ENCODE data around the gene TAF7L. TPM values are rescaled to one million over a fixed set of nuclear protein-coding genes. Genes with fewer than 3 reads are reported as not detected.
"Not testable (repeated sequence)": the region's sequence is repeated elsewhere in the genome, so short reads cannot be mapped to it uniquely, and the experiment has no call there.

The TAF7L gene
- total and polyA plus RNA-seq, 2 donors from 2014 or later, result 0.30 TPM; not detected in 1

GRCh38 chrX:101303790-101304189, 12.7 kb upstream of the TAF7L start:
- intact Hi-C loops (cut with DNase I), result no loop called here
- Histone ChIP-seq H3K27ac (ENCODE audit: low read depth in 2 of 2, low read length in 2 of 2) (no peak overlapping the region), H3K36me3 (ENCODE audit: control insufficient read depth in 2 of 3, insufficient read depth in 3 of 3, low read length in 3 of 3) (no peaks in the 10 kb centered on the region), H3K9ac (ENCODE audit: low read length in 3 of 3) (no peak overlapping the region), H3K4me3 (ENCODE audit: low read length in 3 of 3) (no peak overlapping the region), H3K4me1 (ENCODE audit: control insufficient read depth in 2 of 3, insufficient read depth in 2 of 3, low read depth in 1 of 3, low read length in 3 of 3) (no peaks in the 10 kb centered on the region), H3K27me3 (ENCODE audit: control insufficient read depth, insufficient read depth, low read length) (no peaks in the 10 kb centered on the region), H3K9me3 (ENCODE audit: control insufficient read depth in 2 of 3, insufficient read depth in 1 of 3, low read length in 3 of 3) (no peaks in the 10 kb centered on the region)
- TF ChIP-seq, protein P1, sequence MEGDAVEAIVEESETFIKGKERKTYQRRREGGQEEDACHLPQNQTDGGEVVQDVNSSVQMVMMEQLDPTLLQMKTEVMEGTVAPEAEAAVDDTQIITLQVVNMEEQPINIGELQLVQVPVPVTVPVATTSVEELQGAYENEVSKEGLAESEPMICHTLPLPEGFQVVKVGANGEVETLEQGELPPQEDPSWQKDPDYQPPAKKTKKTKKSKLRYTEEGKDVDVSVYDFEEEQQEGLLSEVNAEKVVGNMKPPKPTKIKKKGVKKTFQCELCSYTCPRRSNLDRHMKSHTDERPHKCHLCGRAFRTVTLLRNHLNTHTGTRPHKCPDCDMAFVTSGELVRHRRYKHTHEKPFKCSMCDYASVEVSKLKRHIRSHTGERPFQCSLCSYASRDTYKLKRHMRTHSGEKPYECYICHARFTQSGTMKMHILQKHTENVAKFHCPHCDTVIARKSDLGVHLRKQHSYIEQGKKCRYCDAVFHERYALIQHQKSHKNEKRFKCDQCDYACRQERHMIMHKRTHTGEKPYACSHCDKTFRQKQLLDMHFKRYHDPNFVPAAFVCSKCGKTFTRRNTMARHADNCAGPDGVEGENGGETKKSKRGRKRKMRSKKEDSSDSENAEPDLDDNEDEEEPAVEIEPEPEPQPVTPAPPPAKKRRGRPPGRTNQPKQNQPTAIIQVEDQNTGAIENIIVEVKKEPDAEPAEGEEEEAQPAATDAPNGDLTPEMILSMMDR (IDR thresholded peaks at IDR 0.05; ENCODE audit: borderline replicate concordance, extremely low read depth, insufficient read depth), result no peak
- DNase-seq, result no peak
- FAIRE-seq, result no peak

DNA sequence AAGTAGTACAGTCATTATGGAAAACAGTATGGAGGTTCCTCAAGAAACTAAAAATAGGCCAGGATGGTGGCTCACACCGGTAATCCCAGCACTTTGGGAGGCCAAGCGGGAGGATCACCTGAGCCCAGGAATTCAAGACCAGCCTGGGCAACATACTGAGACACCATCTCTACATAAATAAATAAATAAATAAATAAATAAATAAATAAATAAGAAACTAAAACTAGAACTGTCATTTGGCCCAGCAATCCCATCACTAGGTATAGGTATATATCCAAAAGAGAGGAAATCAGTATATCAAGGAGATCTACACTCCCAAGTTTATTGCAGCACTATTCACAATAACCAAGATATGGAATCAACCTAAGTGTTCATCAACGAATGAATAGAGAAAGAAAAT, 4.5 kb upstream of the TAF7L start:
- H3K4me3 ChIP-seq (ENCODE audit: low read length in 3 of 3); H3K9ac ChIP-seq (ENCODE audit: low read length in 3 of 3); H3K36me3 ChIP-seq (ENCODE audit: control insufficient read depth in 2 of 3, insufficient read depth in 3 of 3, low read length in 3 of 3); H3K27me3 ChIP-seq (ENCODE audit: control insufficient read depth, insufficient read depth, low read length); DNase-seq; FAIRE-seq; H3K9me3 ChIP-seq (ENCODE audit: control insufficient read depth in 2 of 3, insufficient read depth in 1 of 3, low read length in 3 of 3); H3K4me1 ChIP-seq (ENCODE audit: control insufficient read depth in 2 of 3, insufficient read depth in 2 of 3, low read depth in 1 of 3, low read length in 3 of 3); intact Hi-C loops (cut with DNase I); H3K27ac ChIP-seq (ENCODE audit: low read depth in 2 of 2, low read length in 2 of 2): not testable (repeated sequence)

- Histone ChIP-seq H3K27ac (ENCODE audit: low read depth in 2 of 2, low read length in 2 of 2) (no peak overlapping the region), H3K27me3 (ENCODE audit: control insufficient read depth, insufficient read depth, low read length) (no peaks in the 10 kb centered on the region), H3K36me3 (ENCODE audit: control insufficient read depth in 2 of 3, insufficient read depth in 3 of 3, low read length in 3 of 3) (no peaks in the 10 kb centered on the region), H3K9me3 (ENCODE audit: control insufficient read depth in 2 of 3, insufficient read depth in 1 of 3, low read length in 3 of 3) (no peaks in the 10 kb centered on the region), H3K4me3 (ENCODE audit: low read length in 3 of 3) (no peak overlapping the region), H3K9ac (ENCODE audit: low read length in 3 of 3) (no peak overlapping the region), H3K4me1 (ENCODE audit: control insufficient read depth in 2 of 3, insufficient read depth in 2 of 3, low read depth in 1 of 3, low read length in 3 of 3) (no peaks in the 10 kb centered on the region)
- TF ChIP-seq, protein P1 (IDR thresholded peaks at IDR 0.05; ENCODE audit: borderline replicate concordance, extremely low read depth, insufficient read depth), result peak; percentile 42
- FAIRE-seq (peak; percentile 97), DNase-seq (peak in 2 of 5 donors; percentile 39 to 55)
- intact Hi-C loops (cut with DNase I), result no loop called here
Observed at GRCh38 chrX:101287402-101287801, 3.7 kb downstream of the TAF7L start.

GRCh38 chrX:101276238-101276637, 14.9 kb downstream of the TAF7L start:
- DNase-seq (no peak), FAIRE-seq (no peak)
- H3K36me3 ChIP-seq (ENCODE audit: control insufficient read depth in 2 of 3, insufficient read depth in 3 of 3, low read length in 3 of 3), result no peaks in the 10 kb centered on the region
- no peaks in the 10 kb centered on the region for H3K4me1 ChIP-seq (ENCODE audit: control insufficient read depth in 2 of 3, insufficient read depth in 2 of 3, low read depth in 1 of 3, low read length in 3 of 3)
- TF ChIP-seq, protein P1 (IDR thresholded peaks at IDR 0.05; ENCODE audit: borderline replicate concordance, extremely low read depth, insufficient read depth), result no peak
- intact Hi-C loops (cut with DNase I), result no loop called here
- no peak overlapping the region for H3K9ac ChIP-seq (ENCODE audit: low read length in 3 of 3)
- H3K9me3 ChIP-seq (ENCODE audit: control insufficient read depth in 2 of 3, insufficient read depth in 1 of 3, low read length in 3 of 3), result no peaks in the 10 kb centered on the region
- no peaks in the 10 kb centered on the region for H3K27me3 ChIP-seq (ENCODE audit: control insufficient read depth, insufficient read depth, low read length)
- no peak overlapping the region for H3K27ac ChIP-seq (ENCODE audit: low read depth in 2 of 2, low read length in 2 of 2)
- no peak overlapping the region for H3K4me3 ChIP-seq (ENCODE audit: low read length in 3 of 3)

Data from kidney (tissue), 14 donors.